GM12891 (cell line): Measurements from ENCODE around the gene EFHC2.

Experiments
- POLR2A ChIP-seq: IDR thresholded peaks from 2 replicates; pipeline ENCODE4 v1.6.1; 2011; ENCODE audit warnings: low read depth, low read length, control low read depth
- POLR2AphosphoS5 ChIP-seq: IDR thresholded peaks from 2 replicates; pipeline ENCODE4 v1.6.1; 2011; ENCODE audit warnings: low read depth, low read length, control low read depth

DNA sequence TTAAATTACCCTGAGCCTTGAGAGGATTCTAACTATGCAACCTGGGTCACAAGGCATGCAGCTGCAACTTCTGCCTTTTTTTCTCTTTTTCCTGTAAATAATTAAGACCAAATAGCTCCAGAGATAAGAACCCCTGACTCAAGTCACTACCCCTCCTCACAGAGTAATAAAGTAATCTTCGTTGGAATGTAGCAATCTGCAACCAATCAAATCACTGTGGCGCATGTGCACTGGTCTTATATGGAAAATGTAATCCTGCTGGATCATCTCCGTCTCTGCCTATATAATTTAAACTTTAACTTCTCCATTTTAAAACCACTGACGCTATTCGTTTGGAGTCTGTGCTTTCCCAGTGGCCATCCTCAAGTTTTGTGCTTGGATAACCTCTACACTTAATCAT lies 6.1 kb upstream of the EFHC2 start:
- TF ChIP-seq POLR2A: no peak
- TF ChIP-seq POLR2AphosphoS5: no peak
